Measurements from ENCODE around the gene CDK17. TPM values are rescaled to one million over a fixed set of nuclear protein-coding genes. Genes with fewer than 3 reads are reported as not detected.

The CDK17 gene
- total RNA-seq, 1 experiment from 2014 or later = 23.9 TPM

GRCh38 chr12:96234591-96235483 lies 165.4 kb downstream of the CDK17 start:
- Histone ChIP-seq H3K9me3 (ENCODE audit: low read length) (no peaks in the 10 kb centered on the region), H3K79me2 (ENCODE audit: low read length) (peaks cover 27% of the 10 kb centered on the region), H2AFZ (ENCODE audit: low read length) (no peak overlapping the region), H3K27me3 (ENCODE audit: low read length) (no peaks in the 10 kb centered on the region), H3K36me3 (ENCODE audit: low read depth, low read length) (no peaks in the 10 kb centered on the region; the same call in 1 of the 2 replicates), H3K9me2 (replicated peaks; ENCODE audit: low read length) (no peaks in the 10 kb centered on the region), H3K4me2 (ENCODE audit: low read length) (no peak overlapping the region), H3K4me1 (ENCODE audit: insufficient read depth, low read length) (peaks cover 21% of the 10 kb centered on the region), H3K4me3 (ENCODE audit: low read length) (no peak overlapping the region), H4K20me1 (ENCODE audit: low read length) (no peaks in the 10 kb centered on the region), H3F3A (ENCODE audit: low read length, unreplicated experiment) (no peaks in the 10 kb centered on the region), H3K9ac (ENCODE audit: low read length) (no peak overlapping the region), H3K27ac (ENCODE audit: low read length) (no peak overlapping the region)
- intact Hi-C loops (cut with micrococcal nuclease) = no loop called here
- DNase-seq (no peak), ATAC-seq (no peak)
- ChIA-PET CTCF (interaction anchor here (0.6 kb wide), 1 partner anchor 11 kb away, joined by 7 read pairs; no protein-coding TSS in a partner anchor), POLR2A (ENCODE audit: unreplicated experiment) (no interaction called here)
- no TSS peak for BruUV-seq (replicated peaks)
- no peak for TF ChIP-seq EZH2 (IDR thresholded peaks at IDR 0.05; ENCODE audit: low read length, unreplicated experiment)
- no peak for TF ChIP-seq EZH2phosphoT487 (IDR thresholded peaks at IDR 0.05; ENCODE audit: borderline replicate concordance, low read length)
- TF ChIP-seq, protein P1, sequence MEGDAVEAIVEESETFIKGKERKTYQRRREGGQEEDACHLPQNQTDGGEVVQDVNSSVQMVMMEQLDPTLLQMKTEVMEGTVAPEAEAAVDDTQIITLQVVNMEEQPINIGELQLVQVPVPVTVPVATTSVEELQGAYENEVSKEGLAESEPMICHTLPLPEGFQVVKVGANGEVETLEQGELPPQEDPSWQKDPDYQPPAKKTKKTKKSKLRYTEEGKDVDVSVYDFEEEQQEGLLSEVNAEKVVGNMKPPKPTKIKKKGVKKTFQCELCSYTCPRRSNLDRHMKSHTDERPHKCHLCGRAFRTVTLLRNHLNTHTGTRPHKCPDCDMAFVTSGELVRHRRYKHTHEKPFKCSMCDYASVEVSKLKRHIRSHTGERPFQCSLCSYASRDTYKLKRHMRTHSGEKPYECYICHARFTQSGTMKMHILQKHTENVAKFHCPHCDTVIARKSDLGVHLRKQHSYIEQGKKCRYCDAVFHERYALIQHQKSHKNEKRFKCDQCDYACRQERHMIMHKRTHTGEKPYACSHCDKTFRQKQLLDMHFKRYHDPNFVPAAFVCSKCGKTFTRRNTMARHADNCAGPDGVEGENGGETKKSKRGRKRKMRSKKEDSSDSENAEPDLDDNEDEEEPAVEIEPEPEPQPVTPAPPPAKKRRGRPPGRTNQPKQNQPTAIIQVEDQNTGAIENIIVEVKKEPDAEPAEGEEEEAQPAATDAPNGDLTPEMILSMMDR (conservative IDR thresholded peaks at IDR 0.05; ENCODE audit: low read depth, low read length) = no peak

DNA sequence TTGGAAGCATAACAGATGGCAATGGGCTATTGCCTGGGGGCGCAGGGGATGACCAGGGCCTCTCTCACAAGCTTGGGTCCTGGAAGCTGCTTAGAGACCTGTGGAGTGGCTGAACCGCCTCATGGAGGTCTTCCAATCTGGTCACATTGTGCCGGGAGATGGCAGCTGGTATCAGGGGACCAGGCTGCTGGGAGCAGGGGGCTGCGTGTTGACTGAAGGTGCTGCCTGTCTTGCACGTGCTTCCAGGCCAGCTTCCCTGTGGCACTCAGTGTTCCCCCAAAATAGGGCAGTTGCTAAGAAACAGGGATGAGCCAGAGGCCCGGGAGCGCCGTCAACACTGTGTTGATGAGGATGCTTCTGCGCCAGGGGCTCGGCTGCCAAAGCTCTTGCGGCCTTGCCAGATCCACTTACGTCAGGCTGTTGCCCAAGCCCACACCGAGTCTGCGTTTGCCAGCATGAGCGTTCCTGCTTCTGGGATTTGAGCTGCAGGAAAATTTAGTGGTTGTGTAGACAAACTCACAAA lies 166.2 kb downstream of the CDK17 start:
- H3K27ac ChIP-seq (ENCODE audit: low read length) = no peak overlapping the region
- H3K79me2 ChIP-seq (ENCODE audit: low read length) = peaks cover 20% of the 10 kb centered on the region
- DNase-seq = no peak
- ChIA-PET CTCF (no interaction called here), POLR2A (ENCODE audit: unreplicated experiment) (no interaction called here)
- no peak overlapping the region for H3K4me3 ChIP-seq (ENCODE audit: low read length)
- H3K4me1 ChIP-seq (ENCODE audit: insufficient read depth, low read length) = peaks cover 21% of the 10 kb centered on the region
- BruUV-seq (replicated peaks) = no TSS peak
- intact Hi-C loops (cut with micrococcal nuclease) = no loop called here
- H4K20me1 ChIP-seq (ENCODE audit: low read length) = no peaks in the 10 kb centered on the region
- no peaks in the 10 kb centered on the region for H3F3A ChIP-seq (ENCODE audit: low read length, unreplicated experiment)
- no peak overlapping the region for H2AFZ ChIP-seq (ENCODE audit: low read length)
- no peak overlapping the region for H3K4me2 ChIP-seq (ENCODE audit: low read length)
- ATAC-seq = no peak
- no peak overlapping the region for H3K9ac ChIP-seq (ENCODE audit: low read length)
- no peaks in the 10 kb centered on the region for H3K9me3 ChIP-seq (ENCODE audit: low read length)
- H3K36me3 ChIP-seq (ENCODE audit: low read depth, low read length) = no peaks in the 10 kb centered on the region; the same call in 1 of the 2 replicates
- no peaks in the 10 kb centered on the region for H3K27me3 ChIP-seq (ENCODE audit: low read length)
- no peaks in the 10 kb centered on the region for H3K9me2 ChIP-seq (replicated peaks; ENCODE audit: low read length)
- TF ChIP-seq EZH2 (IDR thresholded peaks at IDR 0.05; ENCODE audit: low read length, unreplicated experiment) (no peak), EZH2phosphoT487 (IDR thresholded peaks at IDR 0.05; ENCODE audit: borderline replicate concordance, low read length) (no peak)
- TF ChIP-seq, protein P1 (conservative IDR thresholded peaks at IDR 0.05; ENCODE audit: low read depth, low read length) = no peak

DNA sequence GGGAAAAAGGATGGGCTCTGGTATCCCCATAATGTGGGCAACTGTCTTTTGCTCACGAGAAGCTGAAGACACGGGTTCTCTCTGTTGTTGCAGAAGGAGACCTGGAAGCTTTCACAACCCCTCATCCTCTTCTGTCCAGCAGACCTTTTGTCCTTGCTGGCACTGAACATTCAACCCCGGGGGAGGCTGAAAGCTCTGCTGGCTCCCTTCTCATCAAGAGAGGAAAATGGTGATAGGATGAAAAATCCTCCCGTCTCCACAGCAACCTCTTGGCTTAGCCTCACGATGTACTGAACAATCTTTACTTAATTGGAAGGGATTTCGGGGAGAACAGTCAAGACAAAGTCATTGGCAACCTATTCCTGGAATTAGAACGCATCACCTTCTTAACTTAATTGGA lies 167.1 kb downstream of the CDK17 start:
- ChIA-PET CTCF (no interaction called here), POLR2A (ENCODE audit: unreplicated experiment) (interaction anchor here (0.6 kb wide), 1 partner anchor 12 kb away, joined by 4 read pairs; no protein-coding TSS in a partner anchor)
- Histone ChIP-seq H3K9me2 (replicated peaks; ENCODE audit: low read length) (no peaks in the 10 kb centered on the region), H3K9me3 (ENCODE audit: low read length) (no peaks in the 10 kb centered on the region), H2AFZ (ENCODE audit: low read length) (no peak overlapping the region), H3K4me3 (ENCODE audit: low read length) (no peak overlapping the region), H3K79me2 (ENCODE audit: low read length) (peaks cover 17% of the 10 kb centered on the region), H3F3A (ENCODE audit: low read length, unreplicated experiment) (no peaks in the 10 kb centered on the region), H3K4me2 (ENCODE audit: low read length) (no peak overlapping the region), H3K36me3 (ENCODE audit: low read depth, low read length) (no peaks in the 10 kb centered on the region; the same call in 1 of the 2 replicates), H3K4me1 (ENCODE audit: insufficient read depth, low read length) (peaks cover 18% of the 10 kb centered on the region), H3K27ac (ENCODE audit: low read length) (no peak overlapping the region), H4K20me1 (ENCODE audit: low read length) (no peaks in the 10 kb centered on the region), H3K9ac (ENCODE audit: low read length) (no peak overlapping the region), H3K27me3 (ENCODE audit: low read length) (no peaks in the 10 kb centered on the region)
- ATAC-seq (no peak), DNase-seq (no peak)
- intact Hi-C loops (cut with micrococcal nuclease) = no loop called here
- TF ChIP-seq, protein P1 (conservative IDR thresholded peaks at IDR 0.05; ENCODE audit: low read depth, low read length) = no peak
- no peak for TF ChIP-seq EZH2phosphoT487 (IDR thresholded peaks at IDR 0.05; ENCODE audit: borderline replicate concordance, low read length)
- no peak for TF ChIP-seq EZH2 (IDR thresholded peaks at IDR 0.05; ENCODE audit: low read length, unreplicated experiment)
- BruUV-seq (replicated peaks) = no TSS peak

All from PC-3 (cell line).